NCI-H1694 (cell line): ENCODE data around the gene C10orf90.
"Not testable (repeated sequence)": the region's sequence is repeated elsewhere in the genome, so short reads cannot be mapped to it uniquely, and the experiment has no call there.

ENCODE experiments used
- DNase-seq: peaks from one replicate; lab custom pipeline; 2025; lab: John Stamatoyannopoulos, UW

C10orf90 gene

GRCh38 chr10:126581648-126582046, 88.8 kb downstream of the C10orf90 start:
- DNase-seq = no peak

GRCh38 chr10:126580873-126581647, 89.4 kb downstream of the C10orf90 start:
- DNase-seq = no peak

DNA sequence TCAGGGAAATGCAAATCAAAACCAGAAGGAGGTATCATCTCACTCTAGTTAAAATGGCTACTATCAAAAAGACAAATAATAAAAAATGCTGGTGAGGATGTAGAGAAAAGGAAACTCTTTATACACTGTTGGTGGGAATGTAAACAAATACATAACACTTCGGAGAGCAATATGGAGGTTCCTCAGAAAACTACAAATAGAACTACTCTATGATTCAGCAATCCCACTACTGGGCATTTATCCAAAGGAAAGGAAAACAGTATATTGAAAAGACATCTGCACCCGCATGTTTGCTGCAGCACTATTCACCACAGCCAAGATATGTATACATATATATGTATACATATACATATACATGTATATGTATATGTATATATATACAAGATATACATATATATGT, 94.2 kb downstream of the C10orf90 start:
- no peak for DNase-seq

DNA sequence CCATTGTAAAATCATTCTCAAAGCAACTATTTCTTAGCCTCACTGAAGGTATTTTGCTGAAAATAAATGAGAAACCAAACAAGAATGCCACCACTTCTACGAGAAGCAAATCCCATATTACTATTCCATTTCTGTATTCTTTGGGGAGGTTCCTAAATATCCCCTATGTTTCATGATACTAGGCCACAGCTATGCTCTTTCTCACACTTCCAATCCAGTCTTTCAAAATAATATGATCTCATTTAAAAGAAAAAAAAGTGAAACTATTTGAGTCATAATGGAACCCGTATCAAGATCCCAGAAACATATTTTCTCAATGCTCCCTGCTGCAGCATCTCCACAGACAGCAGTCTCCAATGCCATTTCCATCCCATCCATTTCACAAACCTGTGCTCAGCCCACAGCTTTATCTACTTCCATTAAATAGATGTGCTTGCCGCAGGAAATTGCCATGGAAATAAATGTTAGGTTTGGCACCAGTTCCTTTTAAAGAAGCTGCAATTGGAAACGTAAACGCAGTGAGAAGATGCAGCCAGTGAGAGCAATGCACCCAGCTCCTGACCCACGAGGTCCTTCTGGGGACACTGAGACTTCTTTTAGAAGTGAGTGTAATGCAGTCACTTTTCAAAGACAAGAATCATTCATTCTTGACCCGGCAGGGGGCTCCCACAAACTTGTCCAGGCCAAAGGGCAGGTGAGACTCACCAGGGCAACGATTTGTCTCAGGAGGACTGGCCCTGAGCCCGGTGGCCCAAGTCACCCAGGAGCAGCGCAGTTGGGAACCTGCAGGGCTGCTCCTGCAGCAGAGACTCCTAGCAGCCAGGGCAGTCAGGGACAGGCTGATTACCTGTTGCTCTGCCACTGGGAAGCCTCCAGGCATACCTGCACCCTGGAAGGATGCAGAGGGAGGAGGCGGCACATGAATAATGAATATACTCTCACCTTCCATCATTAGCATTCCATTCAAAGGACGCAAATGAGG, 99.6 kb downstream of the C10orf90 start:
- DNase-seq = no peak

- DNase-seq = no peak
Observed at GRCh38 chr10:126570245-126570570, 100.3 kb downstream of the C10orf90 start.

DNA sequence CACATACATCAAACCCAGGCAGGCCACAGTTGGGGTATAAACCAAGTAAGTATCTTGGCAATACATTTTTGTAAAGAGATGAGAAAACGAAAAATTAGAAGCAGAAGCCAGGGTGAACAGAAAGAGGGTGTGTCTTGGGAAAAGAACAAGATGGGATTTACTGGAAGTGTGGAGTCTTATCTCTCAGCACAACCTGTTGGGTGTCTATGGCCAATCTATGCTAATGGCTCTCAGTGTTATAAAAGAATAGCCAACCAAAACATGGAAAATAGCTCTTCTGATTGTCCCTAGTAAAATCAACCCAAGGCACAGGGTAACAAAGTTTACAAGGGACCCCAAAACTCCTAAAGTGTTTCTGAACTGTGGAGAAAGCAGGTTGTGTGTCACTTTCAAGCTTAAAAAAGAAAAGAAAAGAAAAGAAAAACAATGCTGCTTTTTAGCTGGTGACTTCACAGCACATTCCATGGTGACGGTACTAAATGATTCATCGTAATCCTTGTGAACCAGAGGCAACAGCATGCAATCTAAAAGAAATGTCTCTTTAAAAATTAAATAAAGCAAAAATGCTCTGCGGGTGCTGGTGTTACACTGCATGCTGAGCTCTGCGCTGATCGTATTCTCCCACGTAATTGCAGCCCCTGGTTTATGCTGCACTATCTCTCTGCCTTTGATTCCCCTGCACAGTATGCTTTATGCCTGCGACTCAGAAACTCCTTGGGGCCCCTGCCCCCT, 100.8 kb downstream of the C10orf90 start:
- no peak for DNase-seq

- no peak for DNase-seq
Observed at GRCh38 chr10:126568809-126569385, 101.6 kb downstream of the C10orf90 start.

DNA sequence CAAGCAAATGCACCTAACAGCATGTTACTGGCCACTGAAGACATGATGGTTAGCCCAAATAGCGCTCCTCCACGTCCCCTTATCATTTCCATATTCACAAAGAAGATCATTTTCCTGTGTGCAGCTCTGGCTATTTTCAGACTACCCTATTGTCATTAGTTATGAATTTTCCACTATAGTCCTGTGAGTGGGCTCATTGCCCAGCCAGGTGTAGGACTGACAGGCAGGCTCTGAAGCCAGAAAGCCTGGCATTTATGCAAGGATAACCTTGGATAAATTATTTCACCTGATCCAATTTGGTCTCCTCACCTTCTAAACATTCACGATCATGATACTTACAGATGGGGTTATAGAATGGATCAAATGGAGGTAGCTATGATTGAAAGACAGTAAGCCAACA, 104.6 kb downstream of the C10orf90 start:
- no peak for DNase-seq

DNA sequence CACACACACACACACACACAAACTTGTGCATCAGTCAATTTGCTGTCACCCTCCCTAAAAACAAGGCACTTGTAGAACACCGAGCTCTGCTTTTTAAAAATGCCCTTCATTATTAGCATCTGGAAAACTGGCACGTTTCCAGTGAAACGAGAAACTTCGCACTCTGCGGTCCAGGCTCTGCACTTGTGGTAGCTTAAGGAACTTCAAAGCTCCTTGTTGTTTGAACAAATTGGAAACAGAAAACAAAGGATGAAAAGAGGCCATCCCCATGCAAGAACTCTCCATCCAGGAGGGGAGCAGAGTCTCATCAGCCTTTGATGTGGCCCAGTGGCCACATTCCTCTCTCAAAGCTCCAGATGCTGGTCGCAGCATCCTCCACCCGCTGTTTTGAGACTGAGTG, 105.1 kb downstream of the C10orf90 start:
- no peak for DNase-seq

DNA sequence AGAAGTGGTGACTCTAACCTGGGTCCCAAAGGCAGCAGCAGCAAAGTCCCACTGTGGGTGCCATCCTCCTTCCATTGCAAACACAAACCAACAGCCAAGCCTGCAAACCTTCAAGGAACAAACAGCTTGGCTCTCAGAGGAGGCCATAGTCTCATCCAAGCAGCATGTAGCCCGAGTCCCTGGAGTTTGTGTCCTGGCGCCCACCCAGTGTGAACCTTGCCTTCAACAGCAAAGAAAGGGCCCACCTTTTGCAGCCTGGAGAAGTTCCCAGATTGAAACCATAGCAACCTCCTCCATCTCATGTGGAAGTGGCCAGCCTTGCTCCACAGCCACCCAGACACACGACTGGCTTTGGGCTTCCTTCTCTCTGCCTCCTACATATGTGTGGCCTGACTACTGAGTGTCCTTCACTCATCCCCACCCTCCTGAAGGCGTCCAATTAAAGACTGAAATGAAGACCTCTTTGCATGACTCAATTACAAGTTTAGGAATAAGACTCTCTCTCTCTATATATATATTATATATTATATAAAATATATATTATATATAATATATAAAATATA, 106.1 kb downstream of the C10orf90 start:
- no peak for DNase-seq

DNA sequence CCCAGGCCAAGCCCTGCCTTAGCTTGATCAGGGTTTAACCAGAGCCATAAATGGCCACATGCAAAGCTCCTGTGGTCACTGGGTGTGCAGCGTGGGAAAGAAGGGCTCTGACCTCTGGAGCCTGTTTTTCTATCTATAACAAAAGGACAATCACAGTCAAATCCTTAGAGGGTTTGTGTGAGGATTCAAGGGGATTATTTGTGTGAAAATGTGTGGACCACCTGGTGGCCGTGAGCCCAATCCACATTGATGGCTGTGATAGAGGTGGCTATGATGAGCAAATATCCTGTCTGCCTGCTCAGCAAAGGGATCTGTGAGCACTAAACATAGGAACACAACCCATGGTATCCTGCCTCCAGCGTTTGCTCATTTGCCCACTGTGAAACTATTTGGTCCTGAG, 107.1 kb downstream of the C10orf90 start:
- no peak for DNase-seq

DNA sequence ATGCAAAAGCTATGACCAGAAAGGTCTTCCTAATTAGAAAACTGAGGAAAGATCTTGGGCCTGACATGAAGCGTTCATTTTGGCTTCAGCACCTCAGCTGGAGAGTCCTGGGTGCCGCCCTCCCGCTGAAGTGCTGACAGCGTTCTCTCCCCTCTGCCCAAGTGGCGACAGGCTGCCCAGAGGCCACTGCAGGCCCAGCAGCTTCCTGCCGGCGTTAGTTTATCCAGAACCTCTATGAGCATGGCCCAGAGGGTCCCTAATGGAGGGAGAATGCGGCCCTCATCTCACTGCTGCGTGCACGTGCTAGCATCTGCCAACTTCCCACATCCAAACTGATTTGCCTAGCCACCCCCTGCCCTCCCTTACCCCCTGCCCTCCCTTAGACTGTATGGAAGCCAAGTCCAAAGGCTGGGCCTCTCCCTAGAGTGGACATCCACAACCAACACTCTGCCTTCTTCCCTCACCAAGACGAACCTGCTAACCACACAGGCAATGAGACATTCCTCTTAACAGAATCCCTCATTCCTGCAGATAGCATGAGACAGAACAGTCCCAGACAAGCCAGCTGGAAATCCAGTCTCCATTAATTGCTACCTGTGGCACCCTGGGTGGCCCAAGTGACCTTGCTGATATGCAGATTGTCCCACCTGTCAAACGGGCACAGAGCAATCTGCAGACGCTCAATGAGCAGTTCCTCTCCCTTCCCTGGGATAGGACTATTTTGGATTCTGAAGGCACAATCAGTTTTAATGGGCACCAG, 108.4 kb downstream of the C10orf90 start:
- no peak for DNase-seq

GRCh38 chr10:126561294-126561920, 109.1 kb downstream of the C10orf90 start:
- no peak for DNase-seq

DNA sequence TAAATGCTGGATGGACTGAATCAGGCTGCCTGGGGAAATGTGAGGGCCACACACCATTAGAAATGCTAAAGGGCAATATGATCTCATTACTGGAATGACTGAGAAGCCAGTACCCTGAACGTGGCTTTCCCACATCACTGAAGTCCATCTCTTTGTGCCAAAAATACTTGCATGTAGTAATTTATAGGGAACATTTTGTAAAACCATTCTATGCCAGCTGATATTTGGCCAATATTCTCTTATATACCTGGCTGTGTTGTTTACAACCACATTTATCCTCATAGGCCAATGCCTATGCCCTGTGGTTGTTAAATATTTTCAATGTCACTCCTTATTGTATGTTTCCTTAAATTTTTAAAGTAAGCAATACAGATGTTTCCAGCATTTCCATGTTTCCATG, 111.6 kb downstream of the C10orf90 start:
- no peak for DNase-seq

DNA sequence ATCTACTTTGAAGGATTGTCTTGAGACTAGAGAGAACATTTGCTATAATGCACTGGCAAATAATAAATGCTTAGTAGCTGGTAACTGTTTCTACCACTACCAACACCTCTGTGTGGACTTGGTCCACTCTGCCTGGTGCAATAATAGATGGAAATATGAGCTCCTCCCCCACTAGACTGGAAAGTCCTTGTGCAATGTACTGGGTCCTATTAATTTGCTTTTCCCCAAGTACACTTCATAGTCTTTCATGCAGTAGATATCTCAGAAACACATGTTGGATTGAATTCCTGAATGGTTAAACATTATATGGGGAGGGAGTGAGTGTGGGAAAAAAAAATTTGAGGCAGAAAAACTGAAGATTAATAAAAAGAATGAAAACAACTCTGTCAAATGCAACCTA, 119.3 kb downstream of the C10orf90 start:
- no peak for DNase-seq

- not testable (repeated sequence) for DNase-seq
Observed at GRCh38 chr10:126550586-126550985, 119.9 kb downstream of the C10orf90 start.

DNA sequence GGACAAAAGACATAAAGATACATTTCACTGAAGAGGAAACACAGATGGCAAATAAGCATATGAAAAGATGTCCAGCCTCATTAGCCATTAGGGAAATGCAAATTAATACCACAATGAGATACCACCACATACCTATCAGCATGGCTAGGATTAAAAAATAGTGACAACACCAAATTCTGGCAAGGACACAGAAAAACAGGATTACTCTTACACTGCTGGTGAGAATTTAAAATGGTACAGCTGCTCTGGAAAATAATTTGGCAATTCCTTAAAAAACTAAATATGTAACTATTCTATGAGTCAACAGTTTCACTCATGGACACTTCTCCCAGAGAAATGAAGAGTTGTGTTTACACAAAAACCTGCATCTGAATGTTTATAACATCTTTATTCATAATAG, 121.1 kb downstream of the C10orf90 start:
- DNase-seq = no peak

DNA sequence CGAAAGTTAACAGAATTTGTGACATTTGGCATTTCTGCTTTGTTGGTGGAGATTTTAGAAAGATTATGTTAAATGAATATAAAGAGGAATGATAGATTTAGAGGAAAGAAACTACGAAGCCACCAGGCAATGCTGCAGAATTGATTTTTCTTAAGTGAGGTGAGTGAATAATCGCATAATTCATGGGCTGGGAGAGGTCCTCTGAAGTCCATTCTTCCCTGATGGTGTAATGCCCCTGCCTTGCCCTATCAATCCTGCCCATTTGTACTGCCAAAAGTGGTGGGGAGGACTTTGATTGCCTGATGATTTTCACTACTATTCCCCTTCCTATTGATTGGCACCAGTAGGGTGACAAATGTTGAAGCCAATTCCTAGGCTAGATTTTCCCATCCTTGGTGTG, 125.9 kb downstream of the C10orf90 start:
- DNase-seq = no peak

DNA sequence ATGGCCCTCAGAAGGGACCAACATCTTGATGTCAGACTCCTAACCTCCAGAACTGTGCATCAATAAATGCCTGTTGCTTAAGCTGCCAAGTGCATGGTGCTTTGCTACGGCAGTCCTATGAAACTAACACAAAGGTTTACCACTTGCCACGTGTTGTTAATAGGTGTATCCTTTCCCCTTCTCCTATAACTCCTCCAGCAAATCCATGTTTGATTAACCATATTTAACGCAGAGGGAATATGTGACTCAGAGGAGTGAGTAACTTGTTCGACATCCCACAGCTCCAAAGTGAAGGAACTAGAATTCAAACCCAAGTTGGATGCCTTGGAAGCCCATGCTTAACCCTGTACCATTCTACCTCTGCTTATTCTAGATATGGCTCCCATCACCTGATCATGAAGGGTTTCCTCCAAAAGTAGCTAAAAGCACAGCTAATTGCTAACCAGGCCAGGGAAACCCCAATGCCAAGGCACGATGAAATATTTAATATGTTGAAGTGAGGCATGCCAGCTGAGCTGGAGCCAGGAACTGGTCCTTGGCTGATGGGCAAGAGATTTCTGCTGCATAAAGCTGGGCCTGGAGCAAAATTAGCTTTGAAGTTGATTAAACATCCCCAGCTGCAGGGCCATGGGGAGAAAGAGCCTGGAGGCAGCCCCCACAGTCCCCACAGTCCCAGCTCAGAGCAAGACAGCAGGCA, 131.9 kb downstream of the C10orf90 start:
- DNase-seq = no peak

DNA sequence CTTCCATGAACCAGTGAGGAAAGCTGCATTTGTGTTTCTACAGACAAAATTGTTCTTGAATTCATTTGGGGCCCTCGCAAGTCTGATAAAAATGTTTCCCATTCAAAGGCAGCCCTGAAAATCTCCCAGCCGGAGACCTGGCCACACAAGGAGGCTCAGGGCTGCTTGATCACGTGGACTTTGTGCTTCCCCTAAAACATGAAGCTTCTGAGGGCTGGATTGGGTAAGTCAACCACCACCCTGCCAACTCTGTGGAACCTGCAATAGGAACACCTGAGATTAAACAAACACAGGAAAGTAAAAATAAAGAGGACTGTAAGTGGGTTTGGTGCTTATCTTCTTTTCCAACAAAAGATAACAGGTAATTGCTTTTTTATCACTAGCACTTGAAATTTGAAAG, 133.8 kb downstream of the C10orf90 start:
- no peak for DNase-seq
